ENCODE data around the gene ASTL.

The ASTL gene

DNA sequence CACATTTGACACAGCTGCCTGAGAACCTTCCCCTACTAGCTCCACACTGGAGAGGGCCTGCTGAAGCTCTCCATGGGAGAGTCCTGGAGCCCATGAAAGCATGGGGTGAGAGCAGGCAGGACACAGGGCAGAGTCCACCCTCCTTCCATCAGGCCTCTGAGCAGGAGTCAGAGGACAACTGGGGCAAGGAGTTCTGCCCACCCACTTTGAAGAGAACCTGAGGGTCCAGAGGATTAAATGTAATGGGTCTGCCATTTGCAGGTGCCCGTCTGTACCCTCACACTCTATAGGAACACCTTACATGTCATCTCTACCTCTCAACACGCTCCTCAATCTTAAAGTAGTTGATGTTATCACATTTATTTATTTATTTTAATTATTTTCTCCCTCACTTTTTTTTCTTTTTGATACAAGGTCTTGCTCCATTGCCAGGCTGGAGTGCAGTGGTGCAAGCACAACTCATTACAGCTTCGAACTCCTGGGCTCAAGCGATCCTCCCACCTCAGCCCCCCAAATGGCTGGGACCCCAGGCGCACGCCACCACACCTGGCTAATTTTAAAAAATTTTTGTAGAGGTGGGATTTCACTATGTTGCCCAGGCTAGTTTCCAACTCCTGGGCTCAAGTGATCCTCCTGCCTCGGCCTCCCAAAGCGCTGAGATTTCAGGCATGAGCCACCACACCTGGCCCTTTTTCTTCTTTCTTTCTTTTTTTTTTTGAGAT, 32.1 kb downstream of the ASTL start:
- Histone ChIP-seq H3K4me3 (ENCODE audit: low read depth, low read length) (no peak overlapping the region), H3K9me3 (ENCODE audit: control insufficient read depth, insufficient read depth, low read depth, low read length) (no peaks in the 10 kb centered on the region), H3K27ac (ENCODE audit: extremely low read depth, low read depth, low read length) (no peak overlapping the region), H3K36me3 (ENCODE audit: control insufficient read depth in 2 of 2, insufficient read depth in 1 of 2, low read length in 2 of 2) (no peaks in the 10 kb centered on the region), H3K4me1 (ENCODE audit: control insufficient read depth, insufficient read depth, low read length) (no peaks in the 10 kb centered on the region)
- POLR2A ChIA-PET, result no interaction called here
- TF ChIP-seq GLI4 (tag by site-specific recombination; IDR thresholded peaks at IDR 0.05) (no peak), SCRT2 (tag by site-specific recombination; IDR thresholded peaks at IDR 0.05) (no peak), ZNF639 (tag by site-specific recombination; IDR thresholded peaks at IDR 0.05) (no peak), TRIM28 (IDR thresholded peaks at IDR 0.05; ENCODE audit: borderline replicate concordance, low read length) (no peak), SALL2 (tag by site-specific recombination; IDR thresholded peaks at IDR 0.05; ENCODE audit: borderline replicate concordance) (no peak), ZNF398 (tag by site-specific recombination; IDR thresholded peaks at IDR 0.05) (no peak), ZNF416 (tag by site-specific recombination; IDR thresholded peaks at IDR 0.05) (no peak), ZNF621 (tag by site-specific recombination; IDR thresholded peaks at IDR 0.05) (no peak), OSR2 (tag by site-specific recombination; IDR thresholded peaks at IDR 0.05) (no peak), MZF1 (tag by site-specific recombination; IDR thresholded peaks at IDR 0.05; ENCODE audit: borderline replicate concordance) (no peak), KLF8 (tag by site-specific recombination; IDR thresholded peaks at IDR 0.05) (no peak), ZBTB6 (tag by site-specific recombination; IDR thresholded peaks at IDR 0.05) (no peak), ZNF433 (tag by site-specific recombination; IDR thresholded peaks at IDR 0.05; ENCODE audit: low read depth) (no peak), ZFP3 (tag by site-specific recombination; IDR thresholded peaks at IDR 0.05; ENCODE audit: low read depth) (no peak), ZNF2 (tag by site-specific recombination; IDR thresholded peaks at IDR 0.05) (no peak)
- TF ChIP-seq, protein P1, sequence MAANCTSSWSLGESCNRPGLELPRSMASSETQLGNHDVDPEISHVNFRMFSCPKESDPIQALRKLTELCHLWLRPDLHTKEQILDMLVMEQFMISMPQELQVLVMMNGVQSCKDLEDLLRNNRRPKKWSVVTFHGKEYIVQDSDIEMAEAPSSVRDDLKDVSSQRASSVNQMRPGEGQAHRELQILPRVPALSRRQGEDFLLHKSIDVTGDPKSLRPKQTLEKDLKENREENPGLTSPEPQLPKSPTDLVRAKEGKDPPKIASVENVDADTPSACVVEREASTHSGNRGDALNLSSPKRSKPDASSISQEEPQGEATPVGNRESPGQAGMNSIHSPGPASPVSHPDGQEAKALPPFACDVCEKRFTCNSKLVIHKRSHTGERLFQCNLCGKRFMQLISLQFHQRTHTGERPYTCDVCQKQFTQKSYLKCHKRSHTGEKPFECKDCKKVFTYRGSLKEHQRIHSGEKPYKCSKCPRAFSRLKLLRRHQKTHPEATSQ (tag by site-specific recombination; IDR thresholded peaks at IDR 0.05), result no peak
- TF ChIP-seq, protein P2, sequence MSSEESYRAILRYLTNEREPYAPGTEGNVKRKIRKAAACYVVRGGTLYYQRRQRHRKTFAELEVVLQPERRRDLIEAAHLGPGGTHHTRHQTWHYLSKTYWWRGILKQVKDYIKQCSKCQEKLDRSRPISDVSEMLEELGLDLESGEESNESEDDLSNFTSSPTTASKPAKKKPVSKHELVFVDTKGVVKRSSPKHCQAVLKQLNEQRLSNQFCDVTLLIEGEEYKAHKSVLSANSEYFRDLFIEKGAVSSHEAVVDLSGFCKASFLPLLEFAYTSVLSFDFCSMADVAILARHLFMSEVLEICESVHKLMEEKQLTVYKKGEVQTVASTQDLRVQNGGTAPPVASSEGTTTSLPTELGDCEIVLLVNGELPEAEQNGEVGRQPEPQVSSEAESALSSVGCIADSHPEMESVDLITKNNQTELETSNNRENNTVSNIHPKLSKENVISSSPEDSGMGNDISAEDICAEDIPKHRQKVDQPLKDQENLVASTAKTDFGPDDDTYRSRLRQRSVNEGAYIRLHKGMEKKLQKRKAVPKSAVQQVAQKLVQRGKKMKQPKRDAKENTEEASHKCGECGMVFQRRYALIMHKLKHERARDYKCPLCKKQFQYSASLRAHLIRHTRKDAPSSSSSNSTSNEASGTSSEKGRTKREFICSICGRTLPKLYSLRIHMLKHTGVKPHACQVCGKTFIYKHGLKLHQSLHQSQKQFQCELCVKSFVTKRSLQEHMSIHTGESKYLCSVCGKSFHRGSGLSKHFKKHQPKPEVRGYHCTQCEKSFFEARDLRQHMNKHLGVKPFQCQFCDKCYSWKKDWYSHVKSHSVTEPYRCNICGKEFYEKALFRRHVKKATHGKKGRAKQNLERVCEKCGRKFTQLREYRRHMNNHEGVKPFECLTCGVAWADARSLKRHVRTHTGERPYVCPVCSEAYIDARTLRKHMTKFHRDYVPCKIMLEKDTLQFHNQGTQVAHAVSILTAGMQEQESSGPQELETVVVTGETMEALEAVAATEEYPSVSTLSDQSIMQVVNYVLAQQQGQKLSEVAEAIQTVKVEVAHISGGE (tag by site-specific recombination; conservative IDR thresholded peaks at IDR 0.05; ENCODE audit: low read depth), result no peak
- TF ChIP-seq, protein P3, sequence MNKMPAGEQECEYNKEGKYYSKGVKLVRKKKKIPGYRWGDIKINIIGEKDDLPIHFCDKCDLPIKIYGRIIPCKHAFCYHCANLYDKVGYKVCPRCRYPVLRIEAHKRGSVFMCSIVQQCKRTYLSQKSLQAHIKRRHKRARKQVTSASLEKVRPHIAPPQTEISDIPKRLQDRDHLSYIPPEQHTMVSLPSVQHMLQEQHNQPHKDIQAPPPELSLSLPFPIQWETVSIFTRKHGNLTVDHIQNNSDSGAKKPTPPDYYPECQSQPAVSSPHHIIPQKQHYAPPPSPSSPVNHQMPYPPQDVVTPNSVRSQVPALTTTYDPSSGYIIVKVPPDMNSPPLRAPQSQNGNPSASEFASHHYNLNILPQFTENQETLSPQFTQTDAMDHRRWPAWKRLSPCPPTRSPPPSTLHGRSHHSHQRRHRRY (tag by site-specific recombination; IDR thresholded peaks at IDR 0.05), result no peak
- TF ChIP-seq, protein P4, sequence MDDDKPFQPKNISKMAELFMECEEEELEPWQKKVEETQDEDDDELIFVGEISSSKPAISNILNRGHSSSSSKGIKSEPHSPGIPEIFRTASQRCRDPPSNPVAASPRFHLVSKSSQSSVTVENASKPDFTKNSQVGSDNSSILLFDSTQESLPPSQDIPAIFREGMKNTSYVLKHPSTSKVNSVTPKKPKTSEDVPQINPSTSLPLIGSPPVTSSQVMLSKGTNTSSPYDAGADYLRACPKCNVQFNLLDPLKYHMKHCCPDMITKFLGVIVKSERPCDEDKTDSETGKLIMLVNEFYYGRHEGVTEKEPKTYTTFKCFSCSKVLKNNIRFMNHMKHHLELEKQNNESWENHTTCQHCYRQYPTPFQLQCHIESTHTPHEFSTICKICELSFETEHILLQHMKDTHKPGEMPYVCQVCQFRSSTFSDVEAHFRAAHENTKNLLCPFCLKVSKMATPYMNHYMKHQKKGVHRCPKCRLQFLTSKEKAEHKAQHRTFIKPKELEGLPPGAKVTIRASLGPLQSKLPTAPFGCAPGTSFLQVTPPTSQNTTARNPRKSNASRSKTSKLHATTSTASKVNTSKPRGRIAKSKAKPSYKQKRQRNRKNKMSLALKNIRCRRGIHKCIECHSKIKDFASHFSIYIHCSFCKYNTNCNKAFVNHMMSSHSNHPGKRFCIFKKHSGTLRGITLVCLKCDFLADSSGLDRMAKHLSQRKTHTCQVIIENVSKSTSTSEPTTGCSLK (tag by site-specific recombination; IDR thresholded peaks at IDR 0.05), result no peak
- CTCF ChIA-PET, result interaction anchor here (1.1 kb wide), 1 partner anchor 12 kb away, joined by 4 read pairs; no protein-coding TSS in a partner anchor

Measured in HEK293 (cell line).